ENCODE results near the gene DGCR6L.
"Not testable (repeated sequence)": the region's sequence is repeated elsewhere in the genome, so short reads cannot be mapped to it uniquely, and the experiment has no call there.

Gene DGCR6L

DNA sequence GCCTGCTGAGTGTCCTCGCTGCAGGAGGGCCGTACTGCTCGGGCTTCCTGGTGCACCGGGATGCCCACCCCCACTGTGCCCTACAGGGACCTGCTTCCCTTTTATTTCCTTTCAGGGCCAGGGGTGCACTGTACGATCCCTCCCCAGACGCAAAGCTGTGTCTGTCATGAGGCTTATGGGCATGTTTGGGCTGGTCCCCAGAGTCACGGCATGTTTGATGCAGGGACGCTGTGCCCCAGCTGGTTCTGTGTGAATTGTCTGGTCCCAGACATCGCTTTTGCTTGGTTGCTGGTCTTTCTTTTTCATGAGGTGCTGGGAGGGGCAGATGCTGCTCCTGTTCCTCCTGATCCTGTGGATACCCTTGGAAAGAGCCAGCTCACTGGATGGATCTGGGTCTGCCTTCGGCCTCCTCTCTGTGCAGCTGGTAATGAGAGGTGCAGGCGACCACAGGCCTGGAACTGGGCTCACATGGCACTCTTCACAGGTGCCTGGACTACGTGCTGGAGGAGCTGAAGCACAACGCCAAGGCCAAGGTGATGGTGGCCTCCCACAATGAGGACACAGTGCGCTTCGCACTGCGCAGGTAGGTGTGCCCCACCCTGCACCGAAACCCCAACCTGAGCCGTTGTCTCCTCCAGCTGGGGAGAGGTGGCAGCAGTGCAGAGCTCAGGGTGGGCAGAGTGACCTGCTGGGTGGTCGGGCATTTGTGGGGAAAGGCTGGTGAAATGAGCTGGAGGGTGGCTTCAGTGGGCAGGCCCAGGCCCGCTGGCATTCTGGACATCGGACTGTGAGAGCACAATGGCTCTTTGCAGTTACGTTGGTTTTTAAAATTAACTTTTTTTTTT, 10.8 kb downstream of the DGCR6L start:
- not testable (repeated sequence) for DNase-seq (ENCODE audit: low read depth)

- DNase-seq (ENCODE audit: low read depth): not testable (repeated sequence)
Measured at GRCh38 chr22:20307448-20308447, 12.1 kb downstream of the DGCR6L start.

DNA sequence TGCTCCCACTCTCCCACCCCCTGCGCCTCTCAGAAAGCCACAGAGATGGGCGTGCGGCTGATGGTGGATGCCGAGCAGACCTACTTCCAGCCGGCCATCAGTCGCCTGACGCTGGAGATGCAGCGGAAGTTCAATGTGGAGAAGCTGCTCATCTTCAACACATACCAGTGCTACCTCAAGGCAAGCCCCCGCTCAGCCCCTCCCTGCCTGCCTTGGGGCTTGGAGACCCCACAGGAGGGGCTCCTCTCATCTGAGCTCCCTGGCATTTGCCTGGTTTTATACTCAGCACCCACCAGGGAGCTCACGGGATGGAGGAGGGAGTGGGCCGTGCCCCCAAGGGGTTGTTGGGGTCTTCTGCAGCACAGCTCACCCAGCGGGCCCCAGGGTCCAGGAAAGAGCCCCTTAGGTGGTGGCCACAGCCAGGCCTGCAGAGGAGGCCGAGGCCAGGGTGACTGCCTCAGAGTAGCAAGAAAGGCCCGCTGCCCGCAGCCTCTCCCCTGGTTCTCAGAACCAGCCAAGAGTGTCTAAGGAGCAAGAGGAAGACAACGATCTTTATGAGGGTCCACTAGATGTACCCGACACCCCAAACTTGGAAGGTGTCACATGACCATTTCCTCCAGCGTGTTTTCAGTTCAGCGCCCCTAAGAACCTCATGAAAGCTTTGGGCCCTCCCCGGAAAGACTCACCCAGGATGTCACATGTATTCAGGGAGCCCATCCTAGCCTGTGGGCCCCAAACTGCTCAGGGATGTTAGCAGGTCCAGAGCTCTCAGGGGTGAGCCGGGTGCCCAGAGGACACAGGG, 13.0 kb downstream of the DGCR6L start:
- DNase-seq (ENCODE audit: low read depth): not testable (repeated sequence)

DNA sequence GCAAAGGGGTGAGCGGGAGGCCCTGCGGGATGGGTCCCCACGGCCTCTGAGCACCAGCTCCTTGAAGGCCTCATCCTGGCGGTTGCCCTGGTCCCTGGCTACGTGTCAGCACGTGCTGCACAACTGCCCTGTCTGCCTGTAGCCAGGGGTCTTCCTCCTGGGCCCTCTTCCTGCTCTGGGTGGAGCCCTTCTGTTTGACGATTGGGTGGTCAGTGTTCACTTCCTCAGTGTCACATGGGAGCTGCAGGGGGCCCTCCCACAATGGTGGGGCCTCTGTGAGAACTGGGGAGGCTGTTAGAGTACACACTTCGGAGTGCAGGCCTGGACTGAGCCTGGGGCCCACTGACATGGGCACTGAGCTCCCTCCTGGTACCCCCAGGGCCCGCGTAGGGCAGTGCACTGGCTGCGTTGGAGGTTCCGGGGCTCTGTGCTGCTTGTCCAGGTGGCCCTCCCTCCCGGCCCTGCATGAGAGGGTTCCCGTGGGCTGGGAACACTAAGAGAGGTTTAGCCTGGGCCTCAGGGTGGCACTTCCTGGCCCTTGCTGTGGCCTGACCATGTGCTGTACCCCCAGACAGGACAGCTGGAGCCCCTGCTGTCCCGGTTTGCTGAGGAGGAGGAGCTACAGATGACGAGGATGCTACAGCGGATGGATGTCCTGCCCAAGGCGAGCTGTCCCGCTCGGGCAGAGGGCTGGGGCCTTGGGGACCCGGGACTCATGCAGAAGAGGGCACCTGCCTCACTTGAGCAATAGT, 13.8 kb downstream of the DGCR6L start:
- no peak for DNase-seq (ENCODE audit: low read depth)

DNA sequence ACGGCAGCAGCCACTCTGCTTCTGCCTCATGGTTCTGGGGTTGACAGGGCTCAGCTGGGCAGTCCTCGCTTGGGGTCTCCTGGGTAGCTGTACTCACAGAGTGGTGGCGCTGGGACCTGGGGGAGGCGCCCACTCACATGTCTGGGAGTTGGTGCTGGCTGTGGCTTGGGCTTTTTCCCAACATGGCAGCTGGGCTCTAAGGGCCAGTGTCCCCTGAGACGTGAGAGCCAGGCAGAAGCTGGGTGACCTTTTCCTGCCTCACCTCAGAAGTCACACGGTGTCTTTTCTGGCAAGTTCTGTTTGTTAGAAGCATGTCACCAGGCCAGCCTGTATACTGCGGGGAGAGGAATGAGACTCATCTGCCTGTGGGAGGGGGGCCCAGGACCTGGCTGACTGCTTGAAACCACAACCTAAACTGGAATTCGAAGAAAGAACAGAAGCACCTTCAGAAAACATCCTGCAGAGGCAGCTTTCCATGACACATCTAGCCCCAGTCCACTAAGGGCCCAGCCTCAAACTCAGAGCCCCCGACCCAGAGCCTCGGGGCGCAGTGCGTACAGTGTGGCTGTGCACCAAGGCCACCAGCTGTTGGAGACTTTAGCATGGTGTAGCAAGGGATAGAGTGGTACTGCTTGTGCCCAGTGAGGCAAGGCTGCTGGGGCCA, 14.5 kb downstream of the DGCR6L start:
- not testable (repeated sequence) for DNase-seq (ENCODE audit: low read depth)

DNA sequence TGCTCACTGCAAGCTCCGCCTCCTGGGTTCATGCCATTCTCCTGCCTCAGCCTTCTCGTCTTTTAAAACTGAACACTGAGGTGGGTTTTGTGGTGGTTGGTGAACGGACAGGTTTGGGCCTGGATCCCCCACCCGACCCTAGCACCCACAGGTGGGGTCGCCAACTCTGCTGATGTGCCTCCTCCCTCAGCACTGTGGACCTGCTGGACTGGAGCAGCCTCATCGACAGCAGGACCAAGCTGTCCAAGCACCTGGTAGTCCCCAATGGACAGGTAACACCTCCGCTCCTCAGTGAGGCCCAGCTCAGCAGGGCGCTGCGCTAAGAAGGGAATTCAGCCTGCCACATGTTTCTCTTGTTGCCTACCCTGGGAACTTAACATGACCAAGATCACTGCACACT, 15.2 kb downstream of the DGCR6L start:
- no peak for DNase-seq (ENCODE audit: low read depth)

DNA sequence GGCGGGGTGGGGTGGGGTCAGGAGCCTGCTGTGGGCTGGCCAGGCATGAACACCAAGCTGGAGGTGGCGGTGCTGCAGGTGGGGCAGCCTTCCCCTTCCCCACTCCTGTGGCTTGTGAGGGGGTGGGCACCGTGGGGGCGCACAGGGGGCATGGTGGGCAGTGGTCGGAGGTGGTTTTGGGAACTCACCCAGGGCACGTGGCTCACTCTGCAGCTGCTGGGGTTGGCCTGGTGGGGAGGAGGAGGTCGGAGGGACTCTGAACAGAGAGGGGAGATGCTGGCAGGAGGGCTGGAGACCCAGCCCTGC, 16.7 kb downstream of the DGCR6L start:
- DNase-seq (ENCODE audit: low read depth): not testable (repeated sequence)

DNA sequence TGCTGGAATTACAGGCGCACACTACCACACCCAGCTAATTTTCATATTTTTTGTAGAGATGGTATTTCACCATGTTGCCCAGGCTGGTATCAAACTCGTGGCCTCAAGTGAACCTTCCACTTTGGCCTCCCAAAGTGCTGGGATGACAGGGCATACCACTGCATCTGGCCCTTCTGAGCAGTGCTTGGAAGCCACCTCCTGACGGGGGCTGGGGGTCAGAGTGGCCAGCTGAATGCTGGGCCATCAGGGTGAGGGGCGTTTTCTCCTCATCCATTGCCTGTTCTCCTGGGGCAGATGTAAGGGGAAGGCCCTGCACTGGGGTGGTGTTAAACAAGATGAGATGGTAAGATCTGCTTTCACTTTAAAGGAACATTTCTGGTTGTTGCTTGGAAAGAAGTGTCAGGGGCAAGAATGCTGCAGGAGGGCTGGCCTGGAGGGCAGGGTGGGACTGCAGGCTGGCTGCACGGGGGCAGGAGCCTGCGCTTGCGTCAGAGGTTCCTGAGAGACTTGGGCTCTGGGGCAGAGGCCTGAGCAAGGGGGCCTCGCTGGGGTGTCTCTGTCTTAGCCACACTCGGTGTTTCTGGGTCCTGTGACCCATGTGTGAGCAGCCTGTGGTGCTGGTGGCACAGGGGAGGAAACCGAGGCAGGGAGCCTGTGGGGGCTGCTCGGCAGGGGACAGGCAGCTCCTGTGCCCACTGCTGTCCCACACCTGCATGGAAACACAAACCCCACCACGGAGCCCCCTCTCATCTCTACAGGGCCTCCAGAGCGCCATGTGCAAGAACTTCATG, 17.2 kb downstream of the DGCR6L start:
- no peak for DNase-seq (ENCODE audit: low read depth)

DNA sequence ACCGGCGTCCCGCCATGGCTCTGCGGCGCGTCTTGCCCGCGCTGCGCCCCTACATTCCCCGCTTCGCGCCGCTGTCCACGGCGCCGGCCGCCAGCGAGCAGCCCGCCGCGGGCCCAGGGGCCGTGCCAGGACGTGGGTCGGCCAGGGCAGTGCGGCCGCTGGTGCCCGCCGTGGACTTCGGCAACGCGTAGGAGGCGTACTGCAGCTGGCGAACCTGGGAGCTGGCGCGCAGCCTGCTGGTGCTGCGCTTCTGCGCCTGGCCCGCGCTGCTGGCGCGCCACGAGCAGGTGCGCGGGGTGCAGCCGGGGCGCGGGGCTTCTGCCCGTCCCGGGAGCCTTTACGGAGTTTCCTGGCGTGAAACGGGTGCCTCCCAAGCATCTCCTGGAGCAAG, 20.1 kb downstream of the DGCR6L start:
- no peak for DNase-seq (ENCODE audit: low read depth)

DNA sequence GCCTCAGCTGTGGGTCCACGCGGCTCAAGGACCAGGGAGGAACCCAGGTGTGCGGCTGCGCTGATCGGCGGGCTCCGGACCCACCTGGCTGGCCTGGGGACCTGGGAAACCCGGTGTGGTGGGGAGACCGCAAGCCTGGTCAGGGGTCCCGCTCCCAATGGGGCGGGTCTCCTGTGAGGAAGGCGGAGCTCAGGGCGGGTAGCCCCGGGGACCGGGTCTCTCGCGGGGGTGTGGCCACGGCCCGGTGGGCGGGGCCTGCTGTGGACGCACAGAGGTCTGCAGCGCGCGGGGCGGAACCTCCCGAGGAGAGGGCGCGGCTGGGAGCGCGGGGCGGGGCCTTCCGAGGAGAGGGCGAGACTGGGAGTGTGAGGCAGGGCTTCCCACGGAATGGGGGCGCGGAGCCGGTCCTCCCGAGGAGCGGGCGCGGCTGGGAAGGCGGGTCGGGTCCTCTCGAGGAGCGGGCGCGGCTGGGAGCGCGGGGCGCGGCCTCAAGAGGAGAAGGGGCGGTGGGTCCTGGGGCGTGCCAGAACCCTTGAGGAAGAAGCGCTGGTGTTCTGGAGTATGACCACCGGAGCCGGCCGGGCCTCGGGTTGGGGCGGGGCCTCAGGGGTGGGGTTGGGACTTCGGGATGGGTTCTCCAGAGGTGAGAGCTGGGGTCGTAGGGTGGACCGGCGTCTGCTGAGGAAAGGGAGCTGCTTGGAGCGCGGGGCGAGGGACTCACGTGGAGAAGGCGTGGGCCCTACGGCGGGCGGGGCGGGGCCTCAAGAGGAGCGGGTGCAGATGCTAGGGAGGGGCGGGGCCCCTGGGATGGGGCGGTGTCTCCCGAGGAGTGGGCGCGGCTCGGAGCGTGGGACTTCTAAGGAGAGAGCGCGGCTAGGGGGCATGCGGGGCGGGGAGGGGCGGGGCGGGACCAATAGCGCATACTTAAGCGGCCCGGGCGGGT, 20.8 kb downstream of the DGCR6L start:
- peak; percentile 82 for DNase-seq (ENCODE audit: low read depth)

DNA sequence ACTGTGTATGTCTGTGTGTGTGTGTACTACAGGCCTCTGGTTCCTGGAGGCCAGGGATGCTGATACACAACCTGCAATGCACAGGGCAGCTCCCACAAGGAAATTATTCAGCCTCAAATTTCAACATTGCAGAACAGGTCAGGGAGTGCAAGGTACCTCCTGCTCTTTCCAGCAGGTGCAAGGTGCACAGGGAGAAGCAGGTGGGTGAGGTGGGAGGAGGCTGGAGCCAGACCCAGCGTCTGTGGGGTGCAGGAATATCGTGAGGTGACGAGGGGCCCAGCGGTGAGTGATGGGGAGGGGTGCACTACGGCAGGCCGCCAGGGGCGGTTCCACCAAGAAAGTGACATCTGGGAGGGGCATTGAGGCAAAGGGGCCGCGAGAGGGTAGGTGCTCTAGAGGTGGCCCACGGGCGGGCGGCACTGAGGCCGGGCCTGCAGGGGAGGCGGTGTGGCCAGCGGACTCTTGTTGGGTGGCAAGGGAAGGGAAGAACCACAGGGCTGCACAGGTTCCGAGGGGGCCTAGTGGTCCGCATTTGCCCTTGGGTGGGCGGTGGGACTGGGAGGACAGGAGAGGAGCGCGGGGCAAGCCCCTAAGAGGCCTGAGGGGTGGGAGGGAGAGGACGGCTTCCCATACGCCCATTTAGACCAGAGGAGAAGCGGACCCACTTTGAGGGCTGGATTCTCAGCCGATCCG, 21.6 kb downstream of the DGCR6L start:
- no peak for DNase-seq (ENCODE audit: low read depth)

- no peak for DNase-seq (ENCODE audit: low read depth)
Measured at GRCh38 chr22:20297414-20298109, 22.3 kb downstream of the DGCR6L start.

DNA sequence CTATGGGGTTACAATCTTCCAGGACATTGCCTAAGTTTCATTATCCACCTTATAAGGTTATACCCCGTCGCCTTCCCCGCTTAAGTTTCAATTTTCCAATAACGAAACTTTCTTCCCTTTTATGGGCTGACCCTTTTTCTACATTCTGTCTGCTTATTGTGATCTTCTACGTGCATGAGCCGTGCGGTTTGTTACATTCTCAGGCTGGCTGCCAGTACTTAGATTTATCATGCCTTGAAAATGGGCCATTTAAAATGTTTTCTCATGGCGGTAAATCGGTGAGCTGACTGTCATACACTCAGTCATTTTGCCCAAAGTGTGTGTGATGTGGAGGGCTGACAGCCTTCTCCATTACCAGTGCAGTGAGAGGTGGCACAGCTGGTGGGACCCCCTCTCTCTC, 23.3 kb downstream of the DGCR6L start:
- no peak for DNase-seq (ENCODE audit: low read depth)

- DNase-seq (ENCODE audit: low read depth): no peak
Measured at GRCh38 chr22:20295262-20296064, 24.4 kb downstream of the DGCR6L start.

GRCh38 chr22:20292673-20293232, 27.1 kb downstream of the DGCR6L start:
- no peak for DNase-seq (ENCODE audit: low read depth)

DNA sequence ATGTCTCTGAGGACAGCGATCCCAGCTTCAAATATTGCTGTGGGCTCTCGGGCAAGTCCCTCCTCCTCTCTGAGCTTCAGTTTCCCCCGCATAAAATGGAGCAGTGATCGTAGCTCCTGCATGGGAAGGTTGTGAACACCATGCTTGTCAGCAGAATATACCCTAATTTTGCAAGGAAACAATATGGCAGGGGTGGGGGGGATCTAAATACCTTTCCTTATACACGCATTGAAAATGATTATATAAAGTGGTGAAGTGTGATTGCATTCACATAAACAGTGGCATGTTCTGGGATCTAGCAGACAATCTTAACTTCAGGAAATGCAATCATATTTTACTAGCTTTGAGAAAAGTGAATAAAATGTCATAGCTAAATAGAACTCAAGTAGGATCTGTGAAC, 27.8 kb downstream of the DGCR6L start:
- no peak for DNase-seq (ENCODE audit: low read depth)

All from stimulated activated CD8-positive, alpha-beta memory T cell treated with anti-CD3 and anti-CD28 coated beads, Interleukin-15, amount 100 ng/mL, for 1 hour (primary cell).